Measurements from ENCODE around the gene GABRD.

- TF ChIP-seq CTCF (conservative IDR thresholded peaks at IDR 0.05; ENCODE audit: low read depth in 2 of 2) (no peak), POLR2AphosphoS5 (IDR thresholded peaks at IDR 0.05; ENCODE audit: low read depth) (no peak), EZH2phosphoT487 (IDR thresholded peaks at IDR 0.05; ENCODE audit: unreplicated experiment) (no peak), CREB1 (CRISPR knock-in tag; IDR thresholded peaks at IDR 0.05; ENCODE audit: low read depth) (no peak), EZH2 (IDR thresholded peaks at IDR 0.05; ENCODE audit: low read depth, unreplicated experiment) (no peak), REST (IDR thresholded peaks at IDR 0.05; ENCODE audit: unreplicated experiment) (no peak), ETS1 (IDR thresholded peaks at IDR 0.05) (no peak), JUNB (IDR thresholded peaks at IDR 0.05; ENCODE audit: unreplicated experiment) (no peak), ZNF331 (CRISPR knock-in tag; IDR thresholded peaks at IDR 0.05; ENCODE audit: low read depth) (no peak), STAT1 (IDR thresholded peaks at IDR 0.05; ENCODE audit: unreplicated experiment) (no peak), NANOG (IDR thresholded peaks at IDR 0.05; ENCODE audit: borderline replicate concordance) (no peak), ZNF462 (CRISPR knock-in tag; IDR thresholded peaks at IDR 0.05) (no peak), ZNF114 (CRISPR knock-in tag; IDR thresholded peaks at IDR 0.05) (no peak)
These were observed 20.1 kb downstream of the GABRD start for GRCh38 chr1:2039251-2039650.
